H1 (cell line): ENCODE measurements around the gene ALDOC. TPM values are rescaled to one million over a fixed set of nuclear protein-coding genes. Genes with fewer than 3 reads are reported as not detected.

Source experiments
- CTCF ChIA-PET: fragments of 300-600 bp; sonication (Branson Sonifier 250); formaldehyde crosslinking; loops from one replicate; lab custom pipeline; 2021; ENCODE audit not compliant: partially characterized antibody; lab: Charles Lee
- POLR2A ChIA-PET: fragments of 300-600 bp; sonication (Branson Sonifier 250); formaldehyde crosslinking; loops from one replicate; lab custom pipeline; 2021; ENCODE audit warnings: inconsistent platforms; ENCODE audit not compliant: partially characterized antibody; lab: Charles Lee
- DNase-seq, 2 experiments: peaks; one replicate each; pipeline versions ENCODE4 v3.0.0 to v3.0.0-alpha.2; 2010 to 2022; ENCODE audit warnings: low spot score in 2 of 2, low read depth in 1 of 2, mixed read lengths in 1 of 2
- FAIRE-seq: peaks from 2 replicates; lab custom pipeline; 2011; peaks lifted over from hg19 to GRCh38; lab: Jason Lieb, UNC
- H2AFZ ChIP-seq: 2 replicates; pipeline ENCODE4 v1.8.1; 2012; ENCODE audit warnings: low read length, inconsistent platforms
- H2AK5ac ChIP-seq: 2 replicates; pipeline ENCODE4 v1.6.1; 2013; ENCODE audit warnings: low read depth, low read length
- H2BK120ac ChIP-seq: replicated peaks from 2 replicates; pipeline ENCODE3; 2013; ENCODE audit warnings: low read depth, low read length, inconsistent platforms
- H2BK12ac ChIP-seq: 2 replicates; pipeline ENCODE4 v1.6.1; 2013; ENCODE audit warnings: low read depth, low read length
- H2BK15ac ChIP-seq: 2 replicates; pipeline ENCODE4 v1.6.1; 2013; ENCODE audit warnings: low read length
- H2BK20ac ChIP-seq: 2 replicates; pipeline ENCODE4 v1.6.1; 2013; ENCODE audit warnings: low read length
- H2BK5ac ChIP-seq: 2 replicates; pipeline ENCODE4 v1.6.1; 2013; ENCODE audit warnings: low read depth, low read length
- H3K14ac ChIP-seq: 2 replicates; pipeline ENCODE4 v1.6.1; 2013; ENCODE audit warnings: inconsistent platforms; ENCODE audit not compliant: insufficient read length
- H3K18ac ChIP-seq: 2 replicates; pipeline ENCODE4 v1.6.1; 2013; ENCODE audit warnings: low read length; ENCODE audit errors: extremely low read depth
- H3K23ac ChIP-seq: 2 replicates; pipeline ENCODE4 v1.6.1; 2013; ENCODE audit warnings: inconsistent platforms; ENCODE audit not compliant: insufficient read length
- H3K23me2 ChIP-seq: 2 replicates; pipeline ENCODE4 v1.6.1; 2013; ENCODE audit warnings: low read depth, low read length
- H3K27ac ChIP-seq: 2 replicates; pipeline ENCODE4 v1.6.1; 2011; ENCODE audit warnings: low read depth, low read length, inconsistent platforms
- H3K27me3 ChIP-seq, 4 experiments: replicated peaks in 1 of 4; 1 replicate in 1 of 4; 2 replicates in 3 of 4; pipeline versions ENCODE4 v1.6.1 to v1.8.1; 2011 to 2013; ENCODE audit warnings: low read length in 3 of 4, mild to moderate bottlenecking in 3 of 4, inconsistent platforms in 2 of 4, mixed read lengths in 2 of 4, moderate library complexity in 1 of 4; ENCODE audit not compliant: control insufficient read depth in 3 of 4, insufficient read depth in 3 of 4; ENCODE audit errors: extremely low read depth in 1 of 4
- H3K36me3 ChIP-seq, 4 experiments: 2 replicates each; pipeline versions ENCODE4 v1.6.1 to v1.8.1; 2011 to 2013; ENCODE audit warnings: mild to moderate bottlenecking in 4 of 4, low read length in 3 of 4, moderate library complexity in 2 of 4, control low read depth in 1 of 4, inconsistent platforms in 1 of 4; ENCODE audit not compliant: insufficient read depth in 4 of 4, control insufficient read depth in 2 of 4
- H3K4ac ChIP-seq: replicated peaks from 2 replicates; pipeline ENCODE3; 2013; ENCODE audit warnings: low read length, low read depth, mixed read lengths, inconsistent platforms; ENCODE audit not compliant: insufficient read length
- H3K4me1 ChIP-seq, 4 experiments: replicated peaks in 1 of 4; 1 replicate in 1 of 4; 2 replicates in 3 of 4; pipeline versions ENCODE4 v1.6.1 to v1.8.1; 2011 to 2013; ENCODE audit warnings: low read length in 3 of 4, inconsistent platforms in 2 of 4, mixed read lengths in 1 of 4; ENCODE audit not compliant: insufficient read depth in 4 of 4, control insufficient read depth in 3 of 4
- H3K4me2 ChIP-seq, 2 experiments: 2 replicates each; pipeline versions ENCODE4 v1.6.1 to v1.8.1; 2011 to 2013; ENCODE audit warnings: low read depth in 2 of 2, low read length in 2 of 2, control low read depth in 1 of 2, inconsistent platforms in 1 of 2, mild to moderate bottlenecking in 1 of 2; ENCODE audit not compliant: insufficient read depth in 1 of 2
- H3K4me3 ChIP-seq, 4 experiments: fragments of 200-600, 300-600 bp in 1 of 4; sonication (generic), shearing (Covaris generic), sonication (Bioruptor Twin) in 1 of 4; 2 replicates each; pipeline versions ENCODE4 v1.5.1 to v1.8.1; 2011 to 2016; ENCODE audit warnings: low read length in 4 of 4, low read depth in 3 of 4, control low read depth in 2 of 4, inconsistent platforms in 2 of 4, mild to moderate bottlenecking in 2 of 4, mixed read lengths in 1 of 4, moderate library complexity in 1 of 4; ENCODE audit not compliant: insufficient read depth in 2 of 4; ENCODE audit errors: extremely low read depth in 1 of 4
- H3K56ac ChIP-seq: replicated peaks from 2 replicates; pipeline ENCODE3; 2013; ENCODE audit warnings: low read depth, mild to moderate bottlenecking, mixed read lengths, low read length, inconsistent platforms; ENCODE audit not compliant: insufficient read length
- H3K79me1 ChIP-seq: 2 replicates; pipeline ENCODE4 v1.6.1; 2013; ENCODE audit warnings: low read depth, low read length, control low read depth
- H3K79me2 ChIP-seq, 2 experiments: 2 replicates each; pipeline versions ENCODE4 v1.6.1 to v1.8.1; 2012 to 2013; ENCODE audit warnings: low read length in 2 of 2, mild to moderate bottlenecking in 2 of 2, inconsistent platforms in 1 of 2; ENCODE audit not compliant: insufficient read depth in 2 of 2, control insufficient read depth in 1 of 2
- H3K9ac ChIP-seq, 4 experiments: replicated peaks in 1 of 4; 1 replicate in 1 of 4; 2 replicates in 3 of 4; pipeline versions ENCODE4 v1.6.1 to v1.8.1; 2011 to 2013; ENCODE audit warnings: low read depth in 3 of 4, low read length in 3 of 4, control low read depth in 2 of 4, mild to moderate bottlenecking in 2 of 4, moderate library complexity in 2 of 4, inconsistent platforms in 1 of 4; ENCODE audit errors: extremely low read depth in 1 of 4
- H3K9me3 ChIP-seq, 2 experiments: 2 replicates each; pipeline versions ENCODE4 v1.6.1 to v1.8.1; 2012 to 2013; ENCODE audit warnings: mild to moderate bottlenecking in 2 of 2, moderate library complexity in 2 of 2, control low read depth in 1 of 2, inconsistent platforms in 1 of 2, low read depth in 1 of 2, low read length in 1 of 2, mixed read lengths in 1 of 2; ENCODE audit not compliant: insufficient read depth in 2 of 2
- H4K20me1 ChIP-seq, 2 experiments: replicated peaks in 1 of 2; 2 replicates each; pipeline versions ENCODE3 to v1.8.1; 2011 to 2013; ENCODE audit warnings: inconsistent platforms in 2 of 2, low read length in 2 of 2, mild to moderate bottlenecking in 1 of 2; ENCODE audit not compliant: insufficient read depth in 2 of 2, control insufficient read depth in 1 of 2
- H4K5ac ChIP-seq: 2 replicates; pipeline ENCODE4 v1.6.1; 2013; ENCODE audit warnings: low read length, low read depth, mixed read lengths, inconsistent platforms; ENCODE audit not compliant: insufficient read length
- H4K8ac ChIP-seq: 2 replicates; pipeline ENCODE4 v1.8.0; 2013; ENCODE audit warnings: mild to moderate bottlenecking, moderate library complexity, low read length, inconsistent platforms; ENCODE audit not compliant: insufficient read depth; ENCODE audit errors: extremely low read depth
- H4K91ac ChIP-seq: replicated peaks from 2 replicates; pipeline ENCODE3; 2013; ENCODE audit warnings: low read length, mixed read lengths, inconsistent platforms; ENCODE audit not compliant: insufficient read length
- ASH2L ChIP-seq: fragments of 200-600, 300-600 bp; sonication (generic); IDR thresholded peaks from one replicate; pipeline ENCODE4 v1.7.1; 2017; ENCODE audit warnings: low read length
- BRCA1 ChIP-seq: IDR thresholded peaks from 2 replicates; pipeline ENCODE4 v1.6.1; 2012; ENCODE audit warnings: low read depth, low read length, improper control_type of control experiment
- HDAC6 ChIP-seq: IDR thresholded peaks from one replicate; pipeline ENCODE4 v1.7.1; 2012; ENCODE audit warnings: low read depth, mild to moderate bottlenecking, inconsistent platforms, low read length, moderate library complexity
- WGBS, 2 experiments: shearing (Covaris generic) in 1 of 2; methylation state at CpG; one replicate each; pipeline versions ENCODE4 v1.1.6 to v1.1.7; 2013 to 2015; ENCODE audit warnings: low lambda C conversion rate in 2 of 2, mixed read lengths in 2 of 2, inconsistent platforms in 1 of 2, low coverage in 1 of 2, missing lambda C conversion rate in 1 of 2; ENCODE audit not compliant: insufficient replicate concordance in 2 of 2, insufficient coverage in 1 of 2, insufficient read length in 1 of 2; ENCODE audit errors: extremely low coverage in 1 of 2, missing lambda C conversion rate in 1 of 2; 5-methylcytosine and 5-hydroxymethylcytosine counted together
- polyA plus RNA-seq, 7 experiments: library from polyadenylated mRNA; depleted of rRNA in 3 of 7; stranded (reverse) in 5 of 7; unstranded in 2 of 7; fragments of >200 nt in 5 of 7; fragments of 200-250 nt in 2 of 7; gene quantifications; 1 replicate in 5 of 7; 2 replicates in 1 of 7; 4 replicates in 1 of 7; pipeline versions ENCODE4 v1.2.1 to v1.2.3, GENCODE V29; 2011 to 2013; ENCODE audit warnings: missing spikeins in 2 of 7, mixed read lengths in 2 of 7
- total RNA-seq: library from RNA; stranded (reverse); fragmentation: NEBNext Ultra II Directional; extraction: Animal tissue kit (Norgen Biotek cat#: 25700); gene quantifications from 2 replicates; pipeline ENCODE4 v1.2.1, GENCODE V29; 2021
- TF ChIP-seq, protein P1 (sequence below), 3 experiments: IDR thresholded peaks; 1 replicate in 2 of 3; 2 replicates in 1 of 3; pipeline versions ENCODE4 v1.5.1 to v1.6.1; 2011; ENCODE audit warnings: low read length in 3 of 3, mild to moderate bottlenecking in 3 of 3, inconsistent platforms in 2 of 3, low read depth in 1 of 3, moderate library complexity in 1 of 3; ENCODE audit not compliant: insufficient read depth in 1 of 3; ENCODE audit errors: control extremely low read depth in 1 of 3

Gene ALDOC
- total and polyA plus RNA-seq, 2 of the 8 experiments (the other 6 are each of a cell fraction or from before 2014, with no cell fraction given) = 51.6 to 103 TPM

DNA sequence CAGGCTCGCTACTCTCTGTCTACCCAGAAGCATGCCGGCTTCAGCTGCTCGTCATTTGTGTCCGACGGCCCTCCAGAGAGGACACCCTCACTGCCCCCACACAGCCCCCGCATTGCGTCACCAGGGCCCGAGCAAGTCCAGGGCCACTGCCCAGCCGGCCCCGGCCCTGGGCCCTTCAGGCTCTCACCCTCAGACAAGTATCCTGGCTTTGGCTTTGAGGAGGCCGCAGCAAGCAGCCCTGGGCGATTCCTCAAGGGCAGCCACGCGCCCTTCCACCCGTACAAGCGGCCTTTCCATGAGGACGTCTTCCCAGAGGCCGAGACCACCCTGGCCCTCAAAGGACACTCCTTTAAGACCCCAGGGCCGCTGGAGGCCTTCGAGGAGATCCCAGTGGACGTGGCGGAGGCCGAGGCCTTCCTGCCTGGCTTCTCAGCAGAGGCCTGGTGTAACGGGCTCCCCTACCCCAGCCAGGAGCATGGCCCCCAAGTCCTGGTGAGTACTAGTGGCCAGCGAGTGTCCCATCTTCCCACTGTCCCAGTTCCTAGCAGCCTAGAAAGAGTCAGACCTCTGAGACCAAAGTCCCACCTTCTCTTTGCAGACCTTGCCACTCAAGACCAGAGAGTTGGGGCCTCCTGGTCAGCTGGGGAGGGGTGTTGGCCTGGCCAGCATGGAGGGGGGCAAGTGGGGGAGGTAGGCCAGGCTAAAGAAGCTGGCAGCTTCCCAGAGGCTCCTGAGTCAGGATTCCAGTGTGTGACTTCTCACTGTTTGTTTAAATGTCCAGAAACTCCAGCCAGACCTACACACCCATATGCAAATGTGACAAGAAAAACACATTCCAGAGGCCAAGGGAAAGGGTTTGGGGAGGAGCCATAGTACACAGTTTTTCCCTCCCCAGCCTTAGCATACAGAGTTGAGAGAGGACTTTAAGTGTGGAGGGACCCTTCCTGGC lies 51.9 kb downstream of the ALDOC start:
- no peak overlapping the region for H3K9ac ChIP-seq
- no peak overlapping the region for H3K27ac ChIP-seq
- no peak overlapping the region for H2BK20ac ChIP-seq
- no peak overlapping the region for H3K18ac ChIP-seq
- H3K4me2 ChIP-seq = no peak overlapping the region
- H4K20me1 ChIP-seq = no peaks in the 10 kb centered on the region
- no peak overlapping the region for H3K4me3 ChIP-seq
- H2AK5ac ChIP-seq = no peak overlapping the region
- no peak overlapping the region for H2BK12ac ChIP-seq
- no peak overlapping the region for H3K4ac ChIP-seq
- peak overlapping the region; percentile 48; the same call in 1 of the 2 replicates for H4K8ac ChIP-seq
- no peak overlapping the region for H4K5ac ChIP-seq
- 87% methylated on average over 25 of the region's 25 CpGs; no CpG with 5 or more reads in 1 of the 2 experiments for WGBS, 2 experiments
- H3K4me1 ChIP-seq = peaks cover 0 to 15% (median 4%) of the 10 kb centered on the region in 4 experiments; a peak in 3 of 7 replicates
- H3K79me1 ChIP-seq = no peaks in the 10 kb centered on the region
- no peaks in the 10 kb centered on the region for H3K36me3 ChIP-seq
- POLR2A ChIA-PET = no interaction called here
- no peak for FAIRE-seq
- CTCF ChIA-PET = interaction anchor here (2.5 kb wide), 3 partner anchors 11 to 23 kb away, joined by 9 to 16 read pairs (median 10); no protein-coding TSS in a partner anchor
- H2BK120ac ChIP-seq = no peak overlapping the region
- H3K27me3 ChIP-seq = no peaks in the 10 kb centered on the region
- no peaks in the 10 kb centered on the region for H3K9me3 ChIP-seq
- no peak overlapping the region for H3K56ac ChIP-seq
- no peak overlapping the region for H2BK15ac ChIP-seq
- no peak for DNase-seq
- no peak overlapping the region for H3K23ac ChIP-seq
- no peaks in the 10 kb centered on the region for H3K23me2 ChIP-seq
- H3K14ac ChIP-seq = no peak overlapping the region
- no peak overlapping the region for H4K91ac ChIP-seq
- H3K79me2 ChIP-seq = no peaks in the 10 kb centered on the region
- no peak overlapping the region for H2AFZ ChIP-seq
- H2BK5ac ChIP-seq = no peak overlapping the region
- TF ChIP-seq ASH2L (no peak), BRCA1 (no peak), HDAC6 (no peak)
- TF ChIP-seq, protein P1, sequence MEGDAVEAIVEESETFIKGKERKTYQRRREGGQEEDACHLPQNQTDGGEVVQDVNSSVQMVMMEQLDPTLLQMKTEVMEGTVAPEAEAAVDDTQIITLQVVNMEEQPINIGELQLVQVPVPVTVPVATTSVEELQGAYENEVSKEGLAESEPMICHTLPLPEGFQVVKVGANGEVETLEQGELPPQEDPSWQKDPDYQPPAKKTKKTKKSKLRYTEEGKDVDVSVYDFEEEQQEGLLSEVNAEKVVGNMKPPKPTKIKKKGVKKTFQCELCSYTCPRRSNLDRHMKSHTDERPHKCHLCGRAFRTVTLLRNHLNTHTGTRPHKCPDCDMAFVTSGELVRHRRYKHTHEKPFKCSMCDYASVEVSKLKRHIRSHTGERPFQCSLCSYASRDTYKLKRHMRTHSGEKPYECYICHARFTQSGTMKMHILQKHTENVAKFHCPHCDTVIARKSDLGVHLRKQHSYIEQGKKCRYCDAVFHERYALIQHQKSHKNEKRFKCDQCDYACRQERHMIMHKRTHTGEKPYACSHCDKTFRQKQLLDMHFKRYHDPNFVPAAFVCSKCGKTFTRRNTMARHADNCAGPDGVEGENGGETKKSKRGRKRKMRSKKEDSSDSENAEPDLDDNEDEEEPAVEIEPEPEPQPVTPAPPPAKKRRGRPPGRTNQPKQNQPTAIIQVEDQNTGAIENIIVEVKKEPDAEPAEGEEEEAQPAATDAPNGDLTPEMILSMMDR (IDR thresholded peaks at IDR 0.05; ENCODE audit: control extremely low read depth in 1 of 3, insufficient read depth in 1 of 3, low read depth in 1 of 3, low read length in 3 of 3) = no peak
